Endothelial cell of umbilical vein (primary cell): ENCODE results near the gene ANKS1A. TPM values are rescaled to one million over a fixed set of nuclear protein-coding genes. Genes with fewer than 3 reads are reported as not detected.

Source experiments
- BruUV-seq: library from RNA; stranded (reverse); fragments of 400-500 nt; replicated peaks from 2 replicates; lab custom pipeline; 2021; lab: Mats Ljungman, UMichigan
- CTCF ChIA-PET: fragments of 300-600, 350-600 bp; sonication (Branson Sonifier 250); formaldehyde crosslinking; loops from one replicate; lab custom pipeline; 2021; ENCODE audit warnings: antibody characterized with exemption, inconsistent platforms; lab: Charles Lee
- POLR2A ChIA-PET: fragments of 300-600, 350-600 bp; sonication (Branson Sonifier 250); formaldehyde crosslinking; loops from one replicate; lab custom pipeline; 2021; ENCODE audit warnings: antibody characterized with exemption, inconsistent platforms; lab: Charles Lee
- DNase-seq: peaks from one replicate; pipeline ENCODE4 v3.0.0-alpha.2; 2011; ENCODE audit warnings: low read depth, low spot score
- FAIRE-seq: peaks from 2 replicates; lab custom pipeline; 2011; peaks lifted over from hg19 to GRCh38; lab: Jason Lieb, UNC
- H2AFZ ChIP-seq: 2 replicates; pipeline ENCODE4 v1.6.0; 2012; ENCODE audit warnings: low read depth, low read length, control low read depth, inconsistent platforms
- H3K27ac ChIP-seq: 2 replicates; pipeline ENCODE4 v1.5.1; 2011; ENCODE audit warnings: low read depth, mild to moderate bottlenecking, control low read depth, low read length, moderate library complexity; ENCODE audit not compliant: insufficient read depth
- H3K27me3 ChIP-seq, 2 experiments: 2 replicates each; pipeline versions ENCODE4 v1.6.0 to v1.6.1; 2011; ENCODE audit warnings: low read length in 2 of 2, mixed read lengths in 1 of 2; ENCODE audit not compliant: control insufficient read depth in 2 of 2, insufficient read depth in 2 of 2
- H3K36me3 ChIP-seq, 2 experiments: 2 replicates in 1 of 2; 3 replicates in 1 of 2; pipeline ENCODE4 v1.5.1; 2011; ENCODE audit warnings: low read length in 2 of 2, mild to moderate bottlenecking in 1 of 2, moderate library complexity in 1 of 2; ENCODE audit not compliant: control insufficient read depth in 2 of 2, insufficient read depth in 2 of 2; ENCODE audit errors: extremely low read depth in 1 of 2
- H3K4me1 ChIP-seq: 3 replicates; pipeline ENCODE4 v1.5.1; 2011; ENCODE audit warnings: mild to moderate bottlenecking, low read length; ENCODE audit not compliant: control insufficient read depth, insufficient read depth; ENCODE audit errors: extremely low read depth
- H3K4me2 ChIP-seq: 2 replicates; pipeline ENCODE4 v1.6.1; 2011; ENCODE audit warnings: low read length, control low read depth, mixed read lengths; ENCODE audit not compliant: insufficient read depth
- H3K4me3 ChIP-seq, 3 experiments: fragments of 200-600 bp in 1 of 3; sonication (generic), shearing (Covaris generic) in 1 of 3; replicated peaks in 1 of 3; 2 replicates each; pipeline ENCODE4 v1.5.1; 2011 to 2016; ENCODE audit warnings: control low read depth in 3 of 3, low read length in 3 of 3, mild to moderate bottlenecking in 2 of 3, inconsistent platforms in 1 of 3, low read depth in 1 of 3, moderate library complexity in 1 of 3; ENCODE audit not compliant: insufficient read depth in 1 of 3
- H3K79me2 ChIP-seq: 2 replicates; pipeline ENCODE4 v1.6.0; 2012; ENCODE audit warnings: low read length, inconsistent platforms; ENCODE audit not compliant: control insufficient read depth, insufficient read depth
- H3K9ac ChIP-seq: replicated peaks from 2 replicates; pipeline ENCODE3; 2011; ENCODE audit warnings: low read length, control low read depth; ENCODE audit not compliant: insufficient read depth; ENCODE audit errors: extremely low read depth
- H3K9me1 ChIP-seq: replicated peaks from 3 replicates; pipeline ENCODE4 v1.6.0; 2011; ENCODE audit warnings: mild to moderate bottlenecking, low read length; ENCODE audit not compliant: control insufficient read depth, insufficient read depth; ENCODE audit errors: extremely low read depth
- H3K9me3 ChIP-seq: replicated peaks from 2 replicates; pipeline ENCODE4 v1.5.1; 2012; ENCODE audit warnings: low read length, inconsistent platforms; ENCODE audit not compliant: control insufficient read depth, insufficient read depth
- H4K20me1 ChIP-seq: replicated peaks from 2 replicates; pipeline ENCODE3; 2011; ENCODE audit warnings: mild to moderate bottlenecking, low read length; ENCODE audit not compliant: control insufficient read depth, insufficient read depth; ENCODE audit errors: extremely low read depth
- EZH2 ChIP-seq: IDR thresholded peaks from 2 replicates; pipeline ENCODE4 v1.6.1; 2012; ENCODE audit warnings: borderline replicate concordance, low read depth, mild to moderate bottlenecking, moderate library complexity, low read length, inconsistent platforms; ENCODE audit not compliant: severe bottlenecking
- FOS ChIP-seq: IDR thresholded peaks from 2 replicates; pipeline ENCODE4 v1.6.1; 2011; ENCODE audit warnings: mild to moderate bottlenecking, low read length, moderate library complexity, borderline replicate concordance; ENCODE audit not compliant: insufficient read depth
- GATA2 ChIP-seq: IDR thresholded peaks from 2 replicates; pipeline ENCODE4 v1.7.0; 2011; ENCODE audit warnings: low read depth, mild to moderate bottlenecking, moderate library complexity, mixed read lengths, low read length; ENCODE audit not compliant: insufficient read length, insufficient read depth
- JUN ChIP-seq: IDR thresholded peaks from 2 replicates; pipeline ENCODE4 v1.6.1; 2011; ENCODE audit warnings: borderline replicate concordance, low read depth; ENCODE audit not compliant: insufficient read length, insufficient read depth
- MYC ChIP-seq: IDR thresholded peaks from one replicate; pipeline ENCODE4 v1.6.1; 2011; ENCODE audit warnings: mild to moderate bottlenecking, low read depth, low read length
- POLR2A ChIP-seq: IDR thresholded peaks from 2 replicates; pipeline ENCODE4 v1.6.1; 2012; ENCODE audit warnings: low read depth, mild to moderate bottlenecking, control low read depth, low read length
- POLR2AphosphoS5 ChIP-seq: IDR thresholded peaks from 2 replicates; pipeline ENCODE4 v1.6.1; 2012; ENCODE audit warnings: low read depth, mild to moderate bottlenecking, control low read depth, low read length, moderate library complexity; ENCODE audit not compliant: insufficient read depth
- dilution Hi-C: fragments of 300-500 bp; cut with MboI; formaldehyde crosslinking; loops from one replicate; pipeline ENCODE4 v1.15.0; 2019; ENCODE audit warnings: low sequenced_read_pairs; ENCODE audit not compliant: extremely low pct_ligation_motif_present
- intact Hi-C: fragments of 100-400 bp; cut with micrococcal nuclease; formaldehyde crosslinking; loops from one replicate; pipeline ENCODE4 v1.10.0; 2022
- polyA plus RNA-seq, 4 experiments: library from polyadenylated mRNA; depleted of rRNA in 3 of 4; stranded (reverse) in 3 of 4; unstranded in 1 of 4; fragments of >200 nt; gene quantifications; 2 replicates each; pipeline versions ENCODE4 v1.2.1 to v1.2.3, GENCODE V29; 2011 to 2012; ENCODE audit warnings: missing spikeins in 1 of 4
- total RNA-seq: library from RNA; stranded (reverse); gene quantifications from 2 replicates; pipeline ENCODE4 v1.2.3, GENCODE V29; 2021
- TF ChIP-seq, protein P1 (sequence below): IDR thresholded peaks from 2 replicates; pipeline ENCODE4 v1.6.1; 2011; ENCODE audit not compliant: insufficient read depth, insufficient read length
- TF ChIP-seq, protein P2 (sequence below), 2 donors: IDR thresholded peaks; 1 replicate in 1 of 2; 2 replicates in 1 of 2; pipeline ENCODE4 v1.5.1; 2011; ENCODE audit warnings: low read length in 2 of 2, mild to moderate bottlenecking in 2 of 2, moderate library complexity in 2 of 2, control low read depth in 1 of 2, inconsistent platforms in 1 of 2, low read depth in 1 of 2; ENCODE audit not compliant: insufficient read depth in 1 of 2; ENCODE audit errors: extremely low read depth in 1 of 2

Gene ANKS1A
- total and polyA plus RNA-seq, 2 donors (not counting 3 experiments of a cell fraction or from before 2014, with no cell fraction given), result 8.9 to 26.1 TPM

DNA sequence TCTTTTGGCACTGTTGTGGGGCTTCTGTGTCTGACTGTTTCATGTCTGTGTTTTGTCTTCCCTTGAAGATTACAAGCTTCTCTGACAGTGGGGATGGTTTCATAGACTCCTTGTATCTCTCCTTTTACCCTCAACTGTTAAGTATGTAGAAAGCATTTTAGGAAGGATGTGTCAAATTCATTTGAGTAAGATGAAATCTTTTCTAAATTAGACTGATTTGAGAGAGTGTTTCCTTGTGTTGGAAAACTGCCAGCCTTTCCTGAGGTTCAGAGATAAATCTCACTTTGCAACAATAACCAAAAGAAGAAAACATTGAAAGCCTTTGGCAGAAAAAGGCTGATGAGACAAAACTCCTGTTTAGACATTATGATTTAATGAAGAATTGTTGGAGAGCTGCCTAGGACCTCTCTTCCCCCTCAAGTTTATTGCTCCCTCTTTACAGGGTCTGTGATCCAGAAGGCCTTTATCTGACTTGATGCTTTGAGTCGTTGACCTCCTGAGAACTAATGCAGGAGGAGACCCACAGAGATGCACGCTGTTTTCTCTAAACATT lies 68.3 kb downstream of the ANKS1A start:
- H3K9ac ChIP-seq, result no peak overlapping the region
- H3K4me2 ChIP-seq, result no peak overlapping the region
- no peak overlapping the region for H2AFZ ChIP-seq
- dilution Hi-C loops, result no loop called here
- no TSS peak for BruUV-seq
- H3K27ac ChIP-seq, result no peak overlapping the region
- H3K79me2 ChIP-seq, result no peaks in the 10 kb centered on the region
- FAIRE-seq (no peak), DNase-seq (peak; percentile 56)
- H3K27me3 ChIP-seq, result no peaks in the 10 kb centered on the region
- intact Hi-C loops, result loop anchor here (10.0 kb wide), 1 partner anchor 63 kb away; no protein-coding TSS in a partner anchor
- CTCF ChIA-PET, result interaction anchor here (0.8 kb wide), 1 partner anchor 18 kb away, joined by 3 read pairs; no protein-coding TSS in a partner anchor
- H3K36me3 ChIP-seq, result no peaks in the 10 kb centered on the region
- H3K4me1 ChIP-seq, result peaks cover 3% of the 10 kb centered on the region
- no peaks in the 10 kb centered on the region for H4K20me1 ChIP-seq
- no peaks in the 10 kb centered on the region for H3K9me3 ChIP-seq
- no peaks in the 10 kb centered on the region for H3K9me1 ChIP-seq
- POLR2A ChIA-PET, result no interaction called here
- TF ChIP-seq EZH2 (no peak), GATA2 (no peak), JUN (no peak), FOS (no peak), MYC (no peak), POLR2AphosphoS5 (no peak), POLR2A (no peak)
- TF ChIP-seq, protein P1, sequence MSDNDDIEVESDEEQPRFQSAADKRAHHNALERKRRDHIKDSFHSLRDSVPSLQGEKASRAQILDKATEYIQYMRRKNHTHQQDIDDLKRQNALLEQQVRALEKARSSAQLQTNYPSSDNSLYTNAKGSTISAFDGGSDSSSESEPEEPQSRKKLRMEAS, result no peak
- TF ChIP-seq, protein P2, sequence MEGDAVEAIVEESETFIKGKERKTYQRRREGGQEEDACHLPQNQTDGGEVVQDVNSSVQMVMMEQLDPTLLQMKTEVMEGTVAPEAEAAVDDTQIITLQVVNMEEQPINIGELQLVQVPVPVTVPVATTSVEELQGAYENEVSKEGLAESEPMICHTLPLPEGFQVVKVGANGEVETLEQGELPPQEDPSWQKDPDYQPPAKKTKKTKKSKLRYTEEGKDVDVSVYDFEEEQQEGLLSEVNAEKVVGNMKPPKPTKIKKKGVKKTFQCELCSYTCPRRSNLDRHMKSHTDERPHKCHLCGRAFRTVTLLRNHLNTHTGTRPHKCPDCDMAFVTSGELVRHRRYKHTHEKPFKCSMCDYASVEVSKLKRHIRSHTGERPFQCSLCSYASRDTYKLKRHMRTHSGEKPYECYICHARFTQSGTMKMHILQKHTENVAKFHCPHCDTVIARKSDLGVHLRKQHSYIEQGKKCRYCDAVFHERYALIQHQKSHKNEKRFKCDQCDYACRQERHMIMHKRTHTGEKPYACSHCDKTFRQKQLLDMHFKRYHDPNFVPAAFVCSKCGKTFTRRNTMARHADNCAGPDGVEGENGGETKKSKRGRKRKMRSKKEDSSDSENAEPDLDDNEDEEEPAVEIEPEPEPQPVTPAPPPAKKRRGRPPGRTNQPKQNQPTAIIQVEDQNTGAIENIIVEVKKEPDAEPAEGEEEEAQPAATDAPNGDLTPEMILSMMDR (IDR thresholded peaks at IDR 0.05; ENCODE audit: extremely low read depth in 1 of 2, insufficient read depth in 1 of 2, low read depth in 1 of 2, low read length in 2 of 2), result no peak
- H3K4me3 ChIP-seq, result no peak overlapping the region
